ENCODE results near the gene KCNK16. TPM values are rescaled to one million over a fixed set of nuclear protein-coding genes. Genes with fewer than 3 reads are reported as not detected.

KCNK16 gene
- total and polyA plus RNA-seq, 2 donors (not counting 1 experiment from before 2014, with no cell fraction given), result not detected

DNA sequence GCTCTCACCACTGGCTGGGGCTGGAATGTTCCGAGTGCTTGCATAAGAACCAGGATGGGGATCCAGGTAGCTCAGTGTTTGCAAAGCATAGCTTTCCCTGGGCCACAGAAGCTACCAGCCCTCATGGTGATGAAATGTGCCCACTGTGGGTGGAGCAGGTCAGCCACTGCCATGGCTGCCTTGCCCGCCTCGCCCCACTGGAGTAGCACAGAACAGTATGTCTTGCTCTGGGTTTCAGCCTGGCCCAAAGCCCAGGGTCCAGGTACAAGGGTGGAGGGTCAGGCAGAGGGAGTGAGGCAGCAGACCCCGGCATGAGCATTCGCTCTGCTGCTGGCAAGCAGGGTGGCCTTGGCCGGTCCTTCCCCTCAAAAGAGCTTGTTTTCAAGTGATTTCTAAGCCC lies 43.0 kb downstream of the KCNK16 start:
- Histone ChIP-seq H3K27me3 (ENCODE audit: control insufficient read depth, insufficient read depth, low read length) (no peaks in the 10 kb centered on the region), H3K4me1 (ENCODE audit: control insufficient read depth, extremely low read depth, insufficient read depth, low read length) (no peaks in the 10 kb centered on the region), H3K9me3 (ENCODE audit: control insufficient read depth, insufficient read depth, low read depth, low read length) (no peaks in the 10 kb centered on the region), H3K9ac (ENCODE audit: insufficient read depth, low read length) (no peak overlapping the region), H3K27ac (ENCODE audit: insufficient read depth, low read length) (no peak overlapping the region), H3K4me3 (replicated peaks in 1 of 4; ENCODE audit: control extremely low read depth in 1 of 4, insufficient read depth in 1 of 4, low read depth in 3 of 4, low read length in 4 of 4) (no peak overlapping the region), H4K20me1 (ENCODE audit: control insufficient read depth, extremely low read depth, insufficient read depth, low read length) (no peaks in the 10 kb centered on the region), H3K36me3 (ENCODE audit: control insufficient read depth, insufficient read depth, low read length) (no peaks in the 10 kb centered on the region), H2AFZ (ENCODE audit: low read length) (no peak overlapping the region), H3K4me2 (ENCODE audit: extremely low read depth, insufficient read depth, low read length) (no peak overlapping the region), H3K79me2 (ENCODE audit: control insufficient read depth, insufficient read depth, low read length) (no peaks in the 10 kb centered on the region)
- no peak for DNase-seq (ENCODE audit: low read depth in 2 of 2)
- no peak for TF ChIP-seq EZH2 (IDR thresholded peaks at IDR 0.05; ENCODE audit: low read length, missing control alignments)
- TF ChIP-seq, protein P1, sequence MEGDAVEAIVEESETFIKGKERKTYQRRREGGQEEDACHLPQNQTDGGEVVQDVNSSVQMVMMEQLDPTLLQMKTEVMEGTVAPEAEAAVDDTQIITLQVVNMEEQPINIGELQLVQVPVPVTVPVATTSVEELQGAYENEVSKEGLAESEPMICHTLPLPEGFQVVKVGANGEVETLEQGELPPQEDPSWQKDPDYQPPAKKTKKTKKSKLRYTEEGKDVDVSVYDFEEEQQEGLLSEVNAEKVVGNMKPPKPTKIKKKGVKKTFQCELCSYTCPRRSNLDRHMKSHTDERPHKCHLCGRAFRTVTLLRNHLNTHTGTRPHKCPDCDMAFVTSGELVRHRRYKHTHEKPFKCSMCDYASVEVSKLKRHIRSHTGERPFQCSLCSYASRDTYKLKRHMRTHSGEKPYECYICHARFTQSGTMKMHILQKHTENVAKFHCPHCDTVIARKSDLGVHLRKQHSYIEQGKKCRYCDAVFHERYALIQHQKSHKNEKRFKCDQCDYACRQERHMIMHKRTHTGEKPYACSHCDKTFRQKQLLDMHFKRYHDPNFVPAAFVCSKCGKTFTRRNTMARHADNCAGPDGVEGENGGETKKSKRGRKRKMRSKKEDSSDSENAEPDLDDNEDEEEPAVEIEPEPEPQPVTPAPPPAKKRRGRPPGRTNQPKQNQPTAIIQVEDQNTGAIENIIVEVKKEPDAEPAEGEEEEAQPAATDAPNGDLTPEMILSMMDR (conservative IDR thresholded peaks at IDR 0.05 in 1 of 2, IDR thresholded peaks at IDR 0.05 in 1 of 2; ENCODE audit: low read depth in 1 of 2, low read length in 2 of 2), result no peak

DNA sequence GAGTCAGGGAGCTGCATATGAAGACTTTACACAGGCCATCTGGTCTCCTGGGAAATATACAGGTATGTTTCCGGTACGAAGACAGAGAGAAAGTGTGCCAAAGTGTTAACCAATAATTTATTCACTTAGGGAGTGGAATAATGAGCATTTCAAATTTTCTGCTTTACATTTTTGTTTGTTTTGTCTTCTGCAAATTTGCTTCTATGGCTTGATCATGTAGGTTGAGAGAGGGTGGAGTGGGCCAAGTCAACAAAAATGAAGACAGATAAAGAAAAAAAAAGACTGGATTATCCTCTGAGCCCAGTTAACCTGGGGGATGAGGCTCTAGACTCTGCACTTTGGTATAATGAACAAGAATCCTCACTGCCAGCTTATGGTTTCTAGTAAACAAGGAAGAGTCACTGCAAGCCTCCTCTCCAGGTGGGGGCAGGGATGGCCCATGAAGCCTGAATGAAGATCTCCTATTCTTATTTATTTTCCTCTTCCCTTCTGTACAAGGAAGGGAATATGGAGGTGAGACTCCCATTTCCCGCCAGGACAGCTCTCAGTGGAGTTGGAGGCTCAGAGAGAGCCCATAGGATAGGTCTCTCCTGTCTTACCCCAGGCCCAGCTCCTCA lies 46.0 kb downstream of the KCNK16 start:
- no peak for DNase-seq (ENCODE audit: low read depth in 2 of 2)

DNA sequence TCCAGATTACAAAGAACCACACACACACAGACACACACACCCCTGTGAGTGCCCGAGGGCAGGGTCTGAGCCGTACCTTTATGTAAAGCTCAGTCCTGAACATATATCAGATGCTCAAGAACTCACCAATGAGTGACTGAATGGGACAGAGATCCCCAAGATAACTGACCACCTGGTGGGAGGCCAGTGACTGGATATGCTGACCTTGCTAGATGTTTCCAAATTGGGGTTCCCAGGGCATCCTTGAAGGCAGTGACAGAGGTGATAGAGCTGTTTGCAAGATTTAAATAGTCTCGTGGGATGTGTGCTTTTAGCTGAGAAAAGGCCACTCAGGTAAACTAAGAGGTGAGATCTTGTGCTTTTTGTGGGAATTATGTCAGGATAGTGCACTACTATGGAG lies 47.6 kb downstream of the KCNK16 start:
- Histone ChIP-seq H3K36me3 (ENCODE audit: control insufficient read depth, insufficient read depth, low read length) (no peaks in the 10 kb centered on the region), H3K79me2 (ENCODE audit: control insufficient read depth, insufficient read depth, low read length) (no peaks in the 10 kb centered on the region), H3K27ac (ENCODE audit: insufficient read depth, low read length) (no peak overlapping the region), H3K4me2 (ENCODE audit: extremely low read depth, insufficient read depth, low read length) (no peak overlapping the region), H3K27me3 (ENCODE audit: control insufficient read depth, insufficient read depth, low read length) (no peaks in the 10 kb centered on the region), H3K4me3 (replicated peaks in 1 of 4; ENCODE audit: control extremely low read depth in 1 of 4, insufficient read depth in 1 of 4, low read depth in 3 of 4, low read length in 4 of 4) (no peak overlapping the region), H4K20me1 (ENCODE audit: control insufficient read depth, extremely low read depth, insufficient read depth, low read length) (no peaks in the 10 kb centered on the region), H3K9me3 (ENCODE audit: control insufficient read depth, insufficient read depth, low read depth, low read length) (no peaks in the 10 kb centered on the region), H3K4me1 (ENCODE audit: control insufficient read depth, extremely low read depth, insufficient read depth, low read length) (no peaks in the 10 kb centered on the region), H2AFZ (ENCODE audit: low read length) (no peak overlapping the region), H3K9ac (ENCODE audit: insufficient read depth, low read length) (no peak overlapping the region)
- no peak for TF ChIP-seq EZH2 (IDR thresholded peaks at IDR 0.05; ENCODE audit: low read length, missing control alignments)
- TF ChIP-seq, protein P1 (conservative IDR thresholded peaks at IDR 0.05 in 1 of 2, IDR thresholded peaks at IDR 0.05 in 1 of 2; ENCODE audit: low read depth in 1 of 2, low read length in 2 of 2), result no peak
- DNase-seq (ENCODE audit: low read depth in 2 of 2), result no peak

More for the DNA sequence above, 46.0 kb downstream of the KCNK16 start:
- Histone ChIP-seq H4K20me1 (ENCODE audit: control insufficient read depth, extremely low read depth, insufficient read depth, low read length) (no peaks in the 10 kb centered on the region), H3K79me2 (ENCODE audit: control insufficient read depth, insufficient read depth, low read length) (no peaks in the 10 kb centered on the region), H3K27me3 (ENCODE audit: control insufficient read depth, insufficient read depth, low read length) (no peaks in the 10 kb centered on the region), H3K4me1 (ENCODE audit: control insufficient read depth, extremely low read depth, insufficient read depth, low read length) (no peaks in the 10 kb centered on the region), H2AFZ (ENCODE audit: low read length) (no peak overlapping the region), H3K9ac (ENCODE audit: insufficient read depth, low read length) (no peak overlapping the region), H3K36me3 (ENCODE audit: control insufficient read depth, insufficient read depth, low read length) (no peaks in the 10 kb centered on the region), H3K9me3 (ENCODE audit: control insufficient read depth, insufficient read depth, low read depth, low read length) (no peaks in the 10 kb centered on the region), H3K27ac (ENCODE audit: insufficient read depth, low read length) (no peak overlapping the region), H3K4me3 (replicated peaks in 1 of 4; ENCODE audit: control extremely low read depth in 1 of 4, insufficient read depth in 1 of 4, low read depth in 3 of 4, low read length in 4 of 4) (no peak overlapping the region), H3K4me2 (ENCODE audit: extremely low read depth, insufficient read depth, low read length) (no peak overlapping the region)
- TF ChIP-seq EZH2 (IDR thresholded peaks at IDR 0.05; ENCODE audit: low read length, missing control alignments), result no peak
- TF ChIP-seq, protein P1 (conservative IDR thresholded peaks at IDR 0.05 in 1 of 2, IDR thresholded peaks at IDR 0.05 in 1 of 2; ENCODE audit: low read depth in 1 of 2, low read length in 2 of 2), result no peak

Measured in fibroblast of lung (primary cell).